ENCODE measurements around the gene RIN3. TPM values are rescaled to one million over a fixed set of nuclear protein-coding genes. Genes with fewer than 3 reads are reported as not detected.

RIN3 gene
- total RNA-seq, 3 donors from 2014 or later (not counting 1 experiment from before 2014, with no cell fraction given) = 248 to 289 (median 282) TPM

DNA sequence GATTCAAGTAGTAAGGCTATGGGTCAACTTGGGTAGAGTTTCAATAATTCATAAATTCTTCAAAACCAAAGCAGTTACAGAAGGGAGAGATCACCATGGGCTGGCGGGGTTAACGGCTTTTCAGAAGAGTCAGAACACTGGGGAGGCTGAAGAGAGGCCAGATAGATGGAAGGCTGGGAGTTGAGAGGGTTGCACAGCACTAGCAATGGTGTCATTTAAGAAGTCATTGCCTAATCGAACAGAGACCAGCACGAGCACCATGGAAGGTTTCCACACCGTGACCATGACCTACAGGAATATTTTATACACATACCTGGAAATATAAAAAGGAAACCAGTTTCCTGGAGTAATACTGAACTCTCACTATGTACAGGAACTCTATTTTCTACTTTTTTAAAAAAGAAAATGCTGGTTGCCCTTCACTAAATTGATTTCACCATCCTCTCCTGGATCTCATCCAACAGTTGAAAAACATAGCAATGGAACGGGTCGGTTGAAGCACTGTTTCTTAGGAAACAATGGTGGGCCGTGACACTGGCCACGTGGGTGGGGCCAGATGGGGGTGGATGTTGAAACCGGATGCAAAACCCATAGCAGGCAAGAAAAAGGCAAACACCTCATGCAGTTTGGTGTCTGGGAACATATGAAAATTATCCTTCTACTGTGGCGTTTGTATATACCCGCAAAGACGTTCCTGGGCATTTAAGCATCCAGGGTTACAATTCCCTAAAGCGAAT is 38.0 kb upstream of the RIN3 start:
- TF ChIP-seq, protein P1, sequence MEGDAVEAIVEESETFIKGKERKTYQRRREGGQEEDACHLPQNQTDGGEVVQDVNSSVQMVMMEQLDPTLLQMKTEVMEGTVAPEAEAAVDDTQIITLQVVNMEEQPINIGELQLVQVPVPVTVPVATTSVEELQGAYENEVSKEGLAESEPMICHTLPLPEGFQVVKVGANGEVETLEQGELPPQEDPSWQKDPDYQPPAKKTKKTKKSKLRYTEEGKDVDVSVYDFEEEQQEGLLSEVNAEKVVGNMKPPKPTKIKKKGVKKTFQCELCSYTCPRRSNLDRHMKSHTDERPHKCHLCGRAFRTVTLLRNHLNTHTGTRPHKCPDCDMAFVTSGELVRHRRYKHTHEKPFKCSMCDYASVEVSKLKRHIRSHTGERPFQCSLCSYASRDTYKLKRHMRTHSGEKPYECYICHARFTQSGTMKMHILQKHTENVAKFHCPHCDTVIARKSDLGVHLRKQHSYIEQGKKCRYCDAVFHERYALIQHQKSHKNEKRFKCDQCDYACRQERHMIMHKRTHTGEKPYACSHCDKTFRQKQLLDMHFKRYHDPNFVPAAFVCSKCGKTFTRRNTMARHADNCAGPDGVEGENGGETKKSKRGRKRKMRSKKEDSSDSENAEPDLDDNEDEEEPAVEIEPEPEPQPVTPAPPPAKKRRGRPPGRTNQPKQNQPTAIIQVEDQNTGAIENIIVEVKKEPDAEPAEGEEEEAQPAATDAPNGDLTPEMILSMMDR (IDR thresholded peaks at IDR 0.05) = no peak
- no peaks in the 10 kb centered on the region for H3K36me3 ChIP-seq (ENCODE audit: control insufficient read depth, insufficient read depth, low read length)
- no peaks in the 10 kb centered on the region for H3K27me3 ChIP-seq (ENCODE audit: control insufficient read depth, insufficient read depth, low read length)
- 84% methylated on average over 14 of the region's 14 CpGs for WGBS (ENCODE audit: insufficient coverage)
- Mint-ChIP-seq H3K27ac (no peak overlapping the region), H3K27me3 (ENCODE audit: low read depth in 2 of 2) (no peaks in the 10 kb centered on the region), H3K9me3 (no peaks in the 10 kb centered on the region), H3K36me3 (no peaks in the 10 kb centered on the region), H3K4me1 (peaks cover 0 to 5% of the 10 kb centered on the region in 2 donors), H3K4me3 (peak overlapping the region; percentile 6)
- DNase-seq = no peak
- H3K27ac ChIP-seq (ENCODE audit: low read length) = no peak overlapping the region
- no peaks in the 10 kb centered on the region for H3K9me3 ChIP-seq (ENCODE audit: control insufficient read depth, insufficient read depth, low read length)
- intact Hi-C loops (cut with micrococcal nuclease) = no loop called here
- peaks cover 3% of the 10 kb centered on the region for H3K4me1 ChIP-seq (ENCODE audit: control insufficient read depth, insufficient read depth, low read length)
- H3K4me3 ChIP-seq (ENCODE audit: low read length) = no peak overlapping the region
- no peak for ATAC-seq

DNA sequence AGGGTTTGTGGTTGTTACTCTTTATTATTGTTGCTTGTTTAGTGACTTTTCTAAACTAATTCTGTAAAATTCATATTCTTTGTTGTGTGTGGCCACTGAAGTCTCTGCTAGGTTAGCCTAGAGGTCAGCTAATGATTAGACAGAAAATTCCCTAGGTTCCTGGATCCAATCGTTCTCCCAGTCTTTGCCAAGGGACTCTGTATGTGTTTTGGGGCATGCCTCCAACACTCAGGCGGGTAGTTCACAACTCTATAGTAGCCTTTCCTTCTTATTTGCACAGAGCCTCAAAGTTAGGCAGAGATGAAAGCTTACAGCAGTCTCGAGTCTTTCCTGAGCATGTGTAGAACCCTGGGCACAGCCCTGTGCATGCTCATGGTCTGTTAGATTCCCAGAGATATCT is 32.7 kb upstream of the RIN3 start:
- intact Hi-C loops (cut with micrococcal nuclease) = no loop called here
- 90% methylated on average over 3 of the region's 3 CpGs for WGBS (ENCODE audit: insufficient coverage)
- Histone ChIP-seq H3K9me3 (ENCODE audit: control insufficient read depth, insufficient read depth, low read length) (no peaks in the 10 kb centered on the region), H3K4me3 (ENCODE audit: low read length) (no peak overlapping the region), H3K4me1 (ENCODE audit: control insufficient read depth, insufficient read depth, low read length) (no peaks in the 10 kb centered on the region), H3K36me3 (ENCODE audit: control insufficient read depth, insufficient read depth, low read length) (no peaks in the 10 kb centered on the region), H3K27me3 (ENCODE audit: control insufficient read depth, insufficient read depth, low read length) (no peaks in the 10 kb centered on the region), H3K27ac (ENCODE audit: low read length) (no peak overlapping the region)
- TF ChIP-seq, protein P1 (IDR thresholded peaks at IDR 0.05) = no peak
- no peak overlapping the region for H3K4me3 Mint-ChIP-seq
- DNase-seq (no peak), ATAC-seq (no peak)
- H3K27ac Mint-ChIP-seq = no peak overlapping the region
- H3K9me3 Mint-ChIP-seq = no peaks in the 10 kb centered on the region
- H3K27me3 Mint-ChIP-seq (ENCODE audit: low read depth in 2 of 2) = peaks cover 0 to 6% of the 10 kb centered on the region in 2 donors
- H3K4me1 Mint-ChIP-seq = peaks cover 0 to 7% of the 10 kb centered on the region in 2 donors
- no peaks in the 10 kb centered on the region for H3K36me3 Mint-ChIP-seq

DNA sequence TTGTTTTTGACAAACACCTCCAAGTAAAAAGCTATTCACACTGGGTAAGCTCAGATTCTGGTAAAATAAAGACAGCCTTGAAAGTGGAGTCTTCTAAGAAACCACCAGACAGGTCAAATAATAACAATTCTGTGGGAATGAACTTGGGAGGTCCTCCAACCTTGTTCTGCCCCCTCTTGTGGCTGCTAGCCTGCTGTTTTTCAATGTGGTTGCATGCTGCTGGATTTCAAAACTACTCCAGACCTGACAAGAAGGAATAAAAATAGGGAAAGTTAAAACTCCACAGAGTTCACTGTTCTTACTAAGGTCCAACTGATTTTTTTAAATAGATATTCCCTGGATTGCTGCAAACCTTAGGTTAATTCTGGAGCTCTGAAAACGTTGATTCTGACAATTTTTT is 32.2 kb upstream of the RIN3 start:
- peaks cover 0 to 7% of the 10 kb centered on the region in 2 donors for H3K4me1 Mint-ChIP-seq
- Histone ChIP-seq H3K4me1 (ENCODE audit: control insufficient read depth, insufficient read depth, low read length) (no peaks in the 10 kb centered on the region), H3K36me3 (ENCODE audit: control insufficient read depth, insufficient read depth, low read length) (no peaks in the 10 kb centered on the region), H3K27ac (ENCODE audit: low read length) (no peak overlapping the region), H3K27me3 (ENCODE audit: control insufficient read depth, insufficient read depth, low read length) (no peaks in the 10 kb centered on the region), H3K9me3 (ENCODE audit: control insufficient read depth, insufficient read depth, low read length) (no peaks in the 10 kb centered on the region), H3K4me3 (ENCODE audit: low read length) (no peak overlapping the region)
- H3K27me3 Mint-ChIP-seq (ENCODE audit: low read depth in 2 of 2) = peaks cover 0 to 6% of the 10 kb centered on the region in 2 donors
- no peaks in the 10 kb centered on the region for H3K36me3 Mint-ChIP-seq
- TF ChIP-seq, protein P1 (IDR thresholded peaks at IDR 0.05) = no peak
- DNase-seq = no peak
- no peak for ATAC-seq
- H3K27ac Mint-ChIP-seq = no peak overlapping the region
- intact Hi-C loops (cut with micrococcal nuclease) = no loop called here
- no peaks in the 10 kb centered on the region for H3K9me3 Mint-ChIP-seq
- no peak overlapping the region for H3K4me3 Mint-ChIP-seq
- 68% methylated on average over 1 of the region's 1 CpG for WGBS (ENCODE audit: insufficient coverage)
